ENCODE results near the gene FXR2.
A peak's percentile ranks its signal among the peaks of the same experiment; 100 is the strongest.
"Not testable (repeated sequence)": the region's sequence is repeated elsewhere in the genome, so short reads cannot be mapped to it uniquely, and the experiment has no call there.

Gene FXR2

DNA sequence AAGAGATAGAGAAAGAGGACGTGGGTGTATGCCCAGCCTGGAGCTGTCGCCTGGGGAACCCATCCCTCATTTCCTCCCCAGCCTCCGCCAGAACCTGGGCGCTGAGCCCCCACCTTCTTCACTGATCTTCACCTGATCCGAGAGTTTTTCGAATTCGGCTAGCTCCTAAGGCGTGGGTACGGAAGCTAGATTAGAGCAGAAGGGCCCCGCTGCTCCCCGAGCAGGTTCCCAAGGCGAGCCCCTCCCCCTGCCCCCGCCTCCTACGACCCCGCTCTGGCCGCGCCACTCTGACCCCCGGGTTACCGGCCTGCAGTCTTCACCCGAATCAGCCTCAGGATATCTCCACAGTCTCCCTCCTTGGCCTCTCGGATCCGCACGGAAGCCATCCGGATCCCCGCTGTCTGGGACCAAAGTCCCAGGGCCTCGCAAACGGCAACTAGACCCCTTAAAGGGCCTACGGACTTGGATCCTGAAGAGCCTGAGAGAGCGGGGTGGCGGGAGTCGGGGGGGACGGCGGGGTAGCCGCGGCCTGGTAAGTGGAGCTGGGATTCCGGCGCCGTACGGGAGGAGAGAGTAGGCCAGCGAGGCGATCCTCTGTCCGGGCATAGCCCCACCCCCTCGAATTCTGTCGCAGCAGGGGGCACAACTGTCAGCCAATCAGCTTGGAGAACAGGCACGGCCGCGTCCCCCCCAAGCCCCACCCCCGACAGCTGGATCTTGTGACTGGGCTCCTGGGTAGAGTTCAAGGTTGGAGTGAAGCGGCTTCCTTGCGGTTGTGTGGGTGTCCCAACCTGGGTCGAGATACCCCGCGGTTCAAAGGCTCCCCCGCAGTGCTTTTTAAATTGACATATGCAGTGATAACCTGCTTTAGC, 12.8 kb upstream of the FXR2 start, which contains the start of gene SAT2:
TSS of gene SAT2 (minus strand) at position 572 of the 872 bp plus-strand sequence. CDS start at position 386, 186 bp downstream.
- DNase-seq = peak; percentile 58

DNA sequence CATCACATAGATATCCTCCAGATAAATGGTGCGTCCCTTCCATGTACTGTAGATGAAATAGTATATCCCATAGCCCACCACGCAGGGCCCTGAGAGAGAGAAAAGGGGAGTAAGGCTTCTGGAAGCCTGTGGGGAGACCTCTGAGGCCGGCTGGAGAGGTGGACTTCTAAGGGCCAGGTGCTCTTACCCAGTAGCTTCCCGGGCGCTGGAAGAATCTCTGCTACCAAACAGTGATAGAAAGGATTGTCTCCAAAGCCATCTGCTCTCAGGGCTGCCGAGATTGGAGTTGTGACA, 12.2 kb upstream of the FXR2 start:
- no peak for DNase-seq

DNA sequence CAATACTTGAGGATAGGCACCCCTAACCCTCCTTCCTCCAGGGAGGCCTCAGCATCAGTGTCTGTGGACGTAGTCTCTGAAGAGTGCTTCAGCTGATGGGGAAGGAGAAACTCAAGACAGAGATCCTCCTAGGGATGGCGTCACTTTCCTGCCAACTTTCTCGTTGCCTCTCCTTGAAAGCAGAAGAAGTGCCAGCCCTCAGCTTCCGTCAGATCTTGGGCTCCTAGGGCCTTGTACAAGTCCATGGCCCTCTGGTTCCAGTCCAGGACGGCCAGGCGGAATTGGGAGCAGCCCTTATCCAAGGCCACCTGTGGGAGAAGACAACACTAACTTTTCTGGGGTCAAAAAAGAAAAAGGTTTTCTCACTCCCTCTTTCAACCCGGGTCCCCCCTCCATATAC, 11.6 kb upstream of the FXR2 start:
- no peak for DNase-seq

DNA sequence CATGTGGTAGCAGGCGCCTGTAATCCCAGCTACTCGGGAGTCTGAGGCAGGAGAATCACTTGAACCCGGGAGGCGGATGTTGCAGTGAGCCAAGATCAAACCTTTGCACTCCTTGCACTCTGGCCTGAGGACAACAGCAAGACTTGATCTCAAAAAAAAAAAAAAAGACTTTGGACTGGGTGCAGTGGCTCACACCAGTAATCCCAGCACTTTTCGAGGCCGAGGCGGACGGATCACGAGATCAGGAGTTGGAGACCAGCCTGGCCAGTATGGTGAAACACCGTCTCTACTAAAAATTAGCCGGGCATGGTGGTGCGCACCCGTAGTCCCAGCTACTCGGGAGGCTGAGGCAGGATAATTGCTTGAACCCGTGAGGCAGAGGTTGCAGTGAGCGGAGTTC, 11.1 kb upstream of the FXR2 start:
- not testable (repeated sequence) for DNase-seq

DNA sequence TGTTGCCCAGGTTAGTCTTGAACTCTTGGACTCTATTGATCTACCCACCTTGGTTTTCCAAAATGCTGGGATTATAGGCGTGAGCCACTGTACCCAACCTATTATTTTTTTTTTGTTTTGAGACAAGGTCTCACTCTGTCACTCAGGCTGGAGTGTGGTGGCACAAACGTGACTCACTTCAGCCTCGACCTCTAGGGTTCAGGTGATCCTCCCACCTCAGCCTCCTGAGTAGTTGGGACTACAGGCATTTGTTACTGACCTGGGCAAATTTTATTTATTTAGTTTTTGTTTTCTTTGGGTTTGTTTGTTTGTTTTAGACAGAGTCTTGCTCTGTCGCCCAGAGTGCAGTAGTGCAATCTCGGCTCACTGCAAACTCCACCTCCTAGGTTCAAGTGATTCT, 9.0 kb upstream of the FXR2 start:
- no peak for DNase-seq

DNA sequence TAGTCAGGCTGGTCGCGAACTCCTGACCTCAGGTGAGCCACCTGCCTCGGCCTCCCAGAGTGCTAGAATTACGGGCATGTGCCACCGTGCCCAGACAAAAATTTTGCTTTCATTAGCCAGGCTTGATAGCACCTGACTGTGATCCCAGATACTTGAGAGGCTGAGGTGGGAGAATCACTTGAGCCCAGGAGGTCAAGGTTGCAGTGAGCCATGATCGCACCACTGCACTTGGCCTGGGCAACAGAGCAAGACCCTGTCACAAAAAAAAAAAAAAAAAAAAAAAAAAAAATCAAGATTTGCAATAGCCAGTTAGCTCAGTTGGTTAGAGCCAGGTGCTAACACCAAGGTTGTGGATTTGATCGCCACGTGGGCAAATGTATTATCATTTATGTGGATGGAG, 6.1 kb upstream of the FXR2 start:
- no peak for DNase-seq

DNA sequence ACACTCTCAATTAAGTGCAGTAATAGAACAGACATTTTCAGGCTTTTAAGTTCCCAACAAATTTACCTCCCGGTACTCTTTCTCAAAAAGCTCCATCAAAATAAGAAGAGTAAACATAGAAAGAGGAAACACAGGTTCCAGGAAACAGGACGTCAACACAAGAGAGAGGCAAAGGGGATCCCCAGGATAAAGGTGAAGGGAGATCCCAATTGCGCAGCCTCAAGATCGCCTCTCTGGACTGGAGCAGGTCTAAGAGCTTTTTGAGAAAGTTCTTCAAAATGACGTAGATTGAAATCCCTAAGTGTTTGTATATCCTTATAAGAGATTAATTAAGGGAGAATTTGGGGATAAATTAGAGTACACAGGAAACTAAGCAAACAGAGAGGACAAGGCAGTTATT, 3.9 kb upstream of the FXR2 start:
- no peak for DNase-seq

DNA sequence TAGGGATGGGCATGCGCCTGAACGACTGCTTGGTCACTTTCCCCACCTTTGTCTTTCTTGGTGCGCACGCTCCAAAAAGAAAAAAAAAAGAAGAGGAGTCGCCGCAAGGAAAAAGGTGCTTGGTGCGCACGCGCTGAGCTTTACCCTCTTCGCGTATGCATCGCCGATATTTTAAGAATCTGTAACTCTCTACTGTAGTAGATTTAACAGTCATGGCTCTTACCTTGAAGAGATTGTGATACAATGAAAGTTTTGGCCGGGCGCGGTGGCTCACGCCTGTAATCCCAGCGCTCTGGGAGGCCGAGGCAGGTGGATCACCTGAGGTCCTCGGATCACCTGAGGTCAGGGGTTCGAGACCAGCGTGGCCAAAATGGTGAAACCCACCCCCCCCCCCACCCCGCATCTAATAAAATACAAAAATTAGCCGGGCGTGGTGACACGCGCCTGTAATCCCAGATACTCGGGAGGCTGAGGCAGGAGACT, 609 bp upstream of the FXR2 start:
- DNase-seq = no peak

DNA sequence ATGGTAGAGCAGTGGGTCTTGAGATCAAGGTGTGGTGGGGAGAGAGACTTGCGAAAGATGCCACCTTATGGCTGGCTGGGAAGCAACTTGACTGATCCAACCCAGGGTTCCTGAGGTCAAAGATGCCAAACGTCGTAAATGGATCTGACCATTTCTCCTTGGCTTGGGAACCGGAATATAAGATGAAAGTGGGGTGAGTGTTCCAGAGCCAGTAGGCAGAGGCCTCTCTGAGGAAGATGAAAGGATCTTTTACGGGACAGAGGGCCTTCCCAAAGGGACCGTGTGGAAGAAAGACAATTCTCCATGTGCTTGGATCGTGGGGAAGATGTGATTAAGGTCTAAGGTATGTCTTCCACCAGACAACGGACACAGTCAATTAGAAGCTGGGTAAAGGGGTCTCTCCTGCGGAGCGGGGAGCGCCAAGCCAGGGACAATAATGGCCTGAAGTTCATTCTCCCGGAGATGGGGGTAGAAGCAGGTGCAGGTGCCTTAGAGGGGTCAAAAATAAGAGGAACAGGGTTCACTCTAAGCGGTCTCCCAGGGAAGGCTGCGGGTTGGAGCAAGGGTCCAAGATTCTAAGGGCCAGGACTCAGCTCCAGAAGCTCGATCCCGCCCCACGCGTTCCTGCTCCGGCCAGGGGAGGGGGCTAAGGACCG, 800 bp downstream of the FXR2 start:
- no peak for DNase-seq

DNA sequence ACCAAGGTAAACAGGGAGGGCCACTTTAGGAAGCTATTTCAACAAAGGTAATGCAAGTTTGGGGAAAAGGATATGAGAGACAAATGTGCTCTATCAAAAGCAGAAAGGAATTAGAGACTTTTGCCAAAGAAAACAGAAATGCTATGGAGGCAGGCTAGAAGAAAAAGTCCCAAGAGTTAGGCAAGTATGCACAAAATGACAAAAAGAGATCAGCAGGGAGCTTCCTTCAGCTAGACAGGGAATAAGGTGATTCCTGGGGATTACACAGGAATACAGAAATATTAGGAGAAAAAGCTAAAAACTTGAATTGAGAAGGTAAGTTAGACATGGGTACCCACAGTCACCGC, 2.4 kb downstream of the FXR2 start:
- no peak for DNase-seq

DNA sequence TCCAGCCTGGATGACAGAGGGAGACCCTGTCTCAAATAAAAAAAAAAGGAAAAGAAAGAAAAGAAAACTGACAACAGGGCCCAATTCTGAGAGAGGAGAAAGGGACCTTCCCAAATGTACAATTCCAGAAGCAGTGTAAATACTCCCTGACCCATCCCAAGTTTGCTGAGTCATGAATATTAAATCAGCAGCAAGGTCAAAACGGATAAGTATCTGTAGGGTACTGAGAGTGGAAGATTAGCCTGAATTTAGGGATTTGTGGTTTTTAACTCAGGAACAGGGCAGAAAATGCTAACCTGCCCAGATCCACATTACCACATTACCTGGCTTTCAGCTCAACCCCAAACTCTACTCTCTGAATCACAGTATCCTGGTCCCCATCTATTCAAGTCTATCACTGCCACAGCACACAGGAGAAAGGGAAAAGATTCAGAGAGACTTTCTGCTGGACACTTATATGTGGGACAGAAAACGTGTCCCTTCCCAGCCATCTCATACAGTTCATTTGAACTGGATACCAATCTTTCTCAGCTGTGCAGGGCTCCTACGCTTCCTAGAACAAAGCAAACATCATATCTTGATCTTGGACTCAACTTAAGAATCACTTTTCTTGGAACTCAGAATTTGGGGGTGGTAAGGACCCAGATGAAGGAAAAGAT, 2.9 kb downstream of the FXR2 start:
- DNase-seq = no peak

DNA sequence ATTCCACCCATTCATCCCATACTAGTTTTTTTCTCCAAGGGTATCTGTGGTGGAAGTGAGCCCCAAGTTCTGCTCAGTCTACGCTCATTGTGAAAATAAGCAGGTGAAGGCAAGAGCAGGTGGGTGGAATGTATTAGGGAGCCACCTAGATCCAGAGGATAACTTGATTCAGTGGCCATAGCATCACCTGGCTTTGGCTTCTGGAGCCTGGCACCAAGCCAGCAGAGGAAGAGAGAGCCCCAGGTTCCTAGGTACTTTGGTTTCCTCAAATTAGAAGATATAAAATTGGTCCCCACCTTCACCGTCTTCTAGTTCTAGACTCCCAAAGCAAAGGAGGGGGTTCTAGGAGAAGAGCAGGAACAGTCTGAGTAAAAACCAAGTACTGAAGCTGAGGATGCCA, 4.1 kb downstream of the FXR2 start:
- no peak for DNase-seq

DNA sequence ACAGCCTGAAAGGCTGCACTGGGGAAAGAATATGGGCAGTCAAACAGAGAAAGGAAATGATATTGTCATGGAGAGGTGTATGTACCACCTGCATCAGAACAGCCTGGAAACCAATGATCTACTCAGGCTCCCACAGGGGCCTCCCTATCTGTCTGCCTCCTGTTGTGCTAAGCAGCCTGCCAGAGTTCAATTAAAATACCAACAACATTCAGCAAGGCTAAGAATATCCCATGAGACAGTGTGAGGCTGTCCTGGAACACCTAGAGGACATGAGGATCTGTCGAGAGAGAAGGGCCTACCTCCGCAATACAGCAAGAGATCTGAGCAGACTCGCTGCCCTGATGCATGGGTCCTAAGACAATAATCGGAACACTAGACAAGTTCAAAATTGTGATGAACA, 8.4 kb downstream of the FXR2 start:
- DNase-seq = no peak

DNA sequence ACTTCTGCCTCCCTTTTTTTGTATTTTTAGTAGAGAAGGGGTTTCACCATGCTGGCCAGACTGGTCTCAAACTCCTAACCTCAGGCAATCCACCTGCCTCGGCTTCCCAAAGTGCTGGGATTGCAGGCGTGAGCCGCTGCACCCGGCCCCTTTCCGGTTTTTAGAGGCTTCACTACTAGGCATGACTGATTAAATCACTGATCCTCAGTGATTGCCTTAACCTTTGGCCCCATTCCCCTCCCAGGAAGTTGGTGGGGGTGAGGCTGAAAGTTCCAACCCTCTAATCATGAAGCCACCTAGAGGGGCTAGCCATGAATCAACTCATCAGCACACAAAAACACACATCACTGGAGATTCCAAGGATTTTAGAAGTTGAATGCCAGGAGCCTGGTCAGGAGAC, 17.1 kb downstream of the FXR2 start:
- not testable (repeated sequence) for DNase-seq

DNA sequence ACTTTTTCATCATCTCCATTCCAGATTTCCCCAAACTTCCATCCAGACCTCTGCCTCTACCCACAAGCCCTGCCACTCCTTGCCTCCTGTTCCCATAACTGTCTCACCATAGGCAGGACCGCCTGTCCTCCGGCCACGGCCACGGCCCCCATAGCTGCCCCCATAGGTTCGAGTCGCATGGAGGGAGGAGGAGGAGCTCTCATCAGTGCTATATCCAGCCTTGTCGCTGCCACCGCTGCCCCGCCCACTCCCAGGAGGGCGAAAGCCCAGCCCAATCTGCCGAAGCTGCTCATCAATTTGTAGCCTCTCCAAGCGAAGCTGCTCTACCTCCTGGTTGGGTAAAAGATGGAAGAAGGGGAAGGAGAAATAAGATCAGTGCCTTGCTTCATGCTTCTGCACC, 21.4 kb downstream of the FXR2 start:
- DNase-seq = no peak

DNA sequence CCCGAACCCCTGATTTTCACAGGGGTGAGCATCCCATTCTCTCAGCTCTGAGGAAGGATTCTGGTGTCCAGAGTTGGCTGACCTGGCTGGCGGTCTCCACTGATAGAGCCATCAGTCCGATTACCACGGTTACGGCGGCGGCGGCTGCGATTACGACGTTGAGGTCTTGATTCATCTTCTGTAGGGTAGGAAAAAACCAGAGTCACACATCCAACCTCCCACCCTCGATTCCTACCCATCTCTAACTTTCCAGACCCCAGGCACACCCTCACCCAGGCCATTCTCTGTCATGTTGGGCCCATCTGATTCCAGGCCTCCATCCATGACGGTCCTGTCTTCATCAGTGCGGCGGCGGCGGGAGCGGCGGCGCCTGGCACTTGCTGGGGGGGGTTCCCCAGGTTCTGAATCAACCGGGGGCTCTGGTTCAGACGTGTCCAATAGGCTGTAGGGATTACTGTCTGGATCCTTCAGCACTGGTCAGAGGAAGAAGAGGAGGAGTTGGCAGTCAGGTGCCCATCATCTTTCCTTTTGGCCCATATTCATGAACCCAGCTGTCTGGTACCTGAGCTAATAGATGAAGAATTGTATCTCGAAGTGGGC, 22.2 kb downstream of the FXR2 start:
- no peak for DNase-seq

DNA sequence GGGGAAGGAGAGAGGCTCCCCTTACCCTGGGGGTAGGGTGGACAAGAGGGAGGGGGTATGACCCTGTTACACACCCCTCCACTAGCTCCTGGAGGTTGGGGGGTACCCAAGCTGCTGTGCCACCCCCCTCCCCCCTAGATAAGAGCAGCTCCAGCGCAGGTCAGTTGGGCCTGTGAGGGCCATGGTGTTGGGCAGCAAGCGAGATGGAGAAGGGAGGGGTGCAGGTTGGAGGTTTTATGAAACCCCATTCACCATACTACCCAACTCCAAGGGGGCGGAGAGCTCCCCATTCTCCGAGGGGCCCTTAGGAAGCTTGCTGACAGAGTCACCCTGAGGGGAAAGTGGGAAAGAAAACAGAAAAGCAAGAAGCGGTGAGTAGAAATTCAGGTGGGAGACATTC, 23.1 kb downstream of the FXR2 start:
- DNase-seq = no peak

DNA sequence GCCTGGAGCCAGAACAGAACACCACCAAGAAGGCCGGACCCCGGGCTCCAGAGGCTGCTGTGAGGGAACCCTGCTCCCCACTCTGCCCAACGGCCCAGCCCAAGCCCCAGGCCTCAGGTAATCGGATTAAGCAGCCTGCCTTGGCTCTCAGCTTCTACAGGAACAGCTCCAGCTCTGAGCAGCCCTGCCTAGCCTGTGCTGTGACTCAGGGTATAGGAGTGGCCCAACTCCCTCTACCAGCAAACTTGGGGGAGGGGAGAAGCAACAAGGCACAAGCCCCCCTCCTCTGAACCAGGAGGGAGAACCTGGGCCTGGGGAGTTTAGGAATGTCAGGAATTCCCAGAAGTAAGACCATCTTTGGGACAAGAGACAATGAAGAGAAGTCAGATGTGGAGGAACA, 24.0 kb downstream of the FXR2 start:
- DNase-seq = no peak

DNA sequence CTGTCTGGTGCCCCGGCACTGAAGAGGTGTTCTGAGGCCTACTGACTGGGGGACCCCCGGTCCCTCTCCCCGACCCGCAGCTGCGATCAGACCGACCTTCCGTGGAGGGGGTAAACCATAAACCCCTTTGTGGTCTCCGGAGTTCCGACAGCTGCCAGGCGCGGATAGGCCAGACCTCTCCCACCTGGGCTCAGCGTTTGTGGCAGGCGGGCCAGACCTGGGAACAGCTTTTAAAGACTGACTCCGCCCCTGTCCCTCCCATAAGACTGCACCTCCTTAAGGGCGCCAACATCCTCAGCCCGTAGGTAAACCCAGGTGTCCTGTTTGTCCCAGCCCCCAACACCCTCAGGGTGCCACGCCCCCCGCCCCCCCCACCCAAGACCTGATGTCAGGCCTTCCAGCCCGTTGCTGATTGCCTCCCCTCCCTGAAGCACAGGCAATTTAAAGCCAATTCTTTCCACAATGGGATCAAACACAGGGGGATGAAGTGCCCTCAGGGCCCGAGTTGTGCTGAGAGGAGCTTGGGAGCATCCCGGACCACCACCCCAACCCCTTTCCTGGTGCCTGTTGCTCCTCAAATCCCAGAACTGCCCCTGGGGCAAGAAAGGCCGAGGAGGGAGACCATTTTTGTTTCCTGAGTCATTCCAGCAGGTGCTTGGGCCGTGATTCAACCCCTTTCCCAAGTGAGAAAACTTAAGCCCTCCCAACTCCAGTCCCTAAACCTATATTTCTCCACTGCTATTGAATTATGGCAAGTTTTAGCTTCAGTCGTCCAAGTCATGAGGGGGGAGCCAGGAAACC, 24.6 kb downstream of the FXR2 start, which contains the start of gene SOX15:
TSS of gene SOX15 (minus strand) at position 204 of the 801 bp plus-strand sequence. CDS start 418 bp downstream, outside the sequence.
- DNase-seq = no peak

DNA sequence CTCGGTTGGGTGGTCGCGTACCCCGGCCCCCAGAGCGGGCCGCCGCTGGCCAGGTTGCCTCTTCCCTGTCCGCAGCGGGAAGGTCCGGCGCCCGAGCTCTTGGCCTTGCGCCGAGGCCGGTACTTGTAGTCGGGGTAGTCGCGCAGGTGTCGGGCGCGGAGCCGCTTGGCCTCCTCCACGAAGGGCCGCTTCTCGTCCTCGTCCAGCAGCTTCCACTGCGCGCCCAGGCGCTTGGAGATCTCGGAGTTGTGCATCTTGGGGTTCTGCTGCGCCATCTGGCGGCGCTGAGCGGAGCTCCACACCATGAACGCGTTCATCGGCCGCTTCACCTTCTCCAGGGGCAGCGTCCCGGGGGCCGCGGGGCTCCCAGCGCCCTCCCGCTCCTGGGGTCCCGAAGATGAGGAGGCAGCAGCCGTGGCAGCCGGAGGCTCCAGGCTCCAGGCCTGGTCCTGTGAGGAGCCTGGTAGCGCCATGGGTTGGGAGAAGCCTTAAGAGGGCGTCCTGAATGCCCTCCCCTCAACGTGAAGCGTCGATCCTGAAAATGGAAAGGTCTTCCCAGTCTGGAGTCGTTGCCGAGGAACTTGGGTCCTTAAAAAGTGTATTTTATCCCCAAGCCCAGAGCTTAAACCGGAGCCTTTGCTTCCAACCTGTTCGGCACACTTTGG, 25.4 kb downstream of the FXR2 start:
- DNase-seq = no peak

DNA sequence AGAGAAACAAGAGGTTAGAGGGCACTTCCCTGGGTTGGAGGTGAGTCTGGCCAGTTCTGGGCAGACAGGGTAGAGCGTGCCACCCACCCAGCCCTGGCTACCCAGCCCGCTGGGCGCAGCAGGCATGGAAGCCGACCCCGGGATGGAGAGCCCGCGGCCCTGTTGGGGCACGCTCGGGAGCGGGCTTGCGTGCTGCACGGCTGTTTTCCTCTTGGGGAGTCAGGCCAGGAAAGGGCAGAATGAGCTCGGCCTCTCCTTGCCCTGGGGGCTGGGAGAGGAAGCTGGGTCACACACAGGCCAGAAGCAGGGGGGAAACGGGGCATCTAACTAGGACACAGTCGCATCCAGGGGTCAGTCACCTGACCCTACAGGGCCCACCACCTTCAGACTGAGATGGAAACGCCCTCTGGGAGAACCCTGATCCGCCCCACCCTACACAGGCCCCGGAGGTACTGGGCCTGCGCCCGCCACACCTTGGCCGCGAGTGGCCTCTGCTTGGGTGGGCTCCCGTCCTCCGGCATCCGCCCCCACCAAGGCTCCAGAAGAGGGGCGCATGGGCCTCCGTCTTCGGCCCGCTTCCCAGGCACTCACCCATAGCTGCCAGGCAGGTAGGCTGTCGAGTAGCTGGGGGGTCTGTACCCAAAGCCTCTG, 26.0 kb downstream of the FXR2 start:
- no peak for DNase-seq

Data from NCI-H2227 treated with DMSO at 0.1 percent for 48 hours (cell line).